NCI-H774 (cell line): ENCODE data around the gene DCBLD2.
A peak's percentile ranks its signal among the peaks of the same experiment; 100 is the strongest.

Source experiments
- DNase-seq: peaks from one replicate; lab custom pipeline; 2025; lab: John Stamatoyannopoulos, UW

Gene DCBLD2

GRCh38 chr3:98829246-98829832 is 72.2 kb downstream of the DCBLD2 start:
- no peak for DNase-seq

- no peak for DNase-seq
Observed at GRCh38 chr3:98827221-98827920, 74.1 kb downstream of the DCBLD2 start.

DNA sequence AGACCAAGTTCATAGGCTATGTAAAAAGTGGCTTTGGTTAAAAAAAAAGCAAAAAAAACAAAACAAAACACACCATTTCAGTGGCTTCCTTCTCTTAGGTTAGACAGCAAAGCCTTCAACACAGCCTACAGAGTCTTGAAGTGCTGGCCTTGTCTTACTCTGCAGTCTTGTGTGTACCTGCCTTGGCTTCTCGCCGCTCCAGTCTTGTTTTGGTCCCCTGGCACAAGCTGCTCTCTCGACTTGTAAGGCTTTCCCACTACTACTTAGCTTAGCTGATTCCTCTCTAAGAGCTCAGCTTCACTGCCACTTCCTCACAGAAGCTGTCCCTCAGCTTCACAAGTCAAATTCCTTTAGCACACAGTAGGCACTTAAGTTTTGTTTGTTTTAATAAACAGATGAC is 75.4 kb downstream of the DCBLD2 start:
- no peak for DNase-seq

DNA sequence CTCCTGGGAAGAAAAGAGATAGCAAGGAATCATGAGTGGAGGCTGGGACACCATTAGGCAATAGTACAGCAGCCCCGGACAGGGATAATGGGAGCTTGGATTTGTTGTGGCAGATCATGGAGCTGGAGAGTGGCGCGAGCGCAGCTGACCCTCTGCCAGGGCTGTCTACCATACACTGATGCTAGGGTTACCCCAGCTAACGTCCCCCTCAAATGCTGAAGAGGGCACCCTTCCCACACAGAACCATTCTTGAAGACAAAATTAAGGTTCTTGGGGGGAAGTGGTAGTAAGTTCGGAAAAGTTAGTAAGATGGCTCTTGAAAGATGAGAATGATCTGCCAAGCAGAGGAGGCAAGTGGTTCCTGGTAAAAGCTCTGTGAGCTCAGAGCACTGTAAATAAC is 77.2 kb downstream of the DCBLD2 start:
- no peak for DNase-seq

- DNase-seq, result no peak
Observed at GRCh38 chr3:98823791-98824190, 77.7 kb downstream of the DCBLD2 start.

GRCh38 chr3:98821063-98821462 is 80.4 kb downstream of the DCBLD2 start:
- DNase-seq, result no peak

DNA sequence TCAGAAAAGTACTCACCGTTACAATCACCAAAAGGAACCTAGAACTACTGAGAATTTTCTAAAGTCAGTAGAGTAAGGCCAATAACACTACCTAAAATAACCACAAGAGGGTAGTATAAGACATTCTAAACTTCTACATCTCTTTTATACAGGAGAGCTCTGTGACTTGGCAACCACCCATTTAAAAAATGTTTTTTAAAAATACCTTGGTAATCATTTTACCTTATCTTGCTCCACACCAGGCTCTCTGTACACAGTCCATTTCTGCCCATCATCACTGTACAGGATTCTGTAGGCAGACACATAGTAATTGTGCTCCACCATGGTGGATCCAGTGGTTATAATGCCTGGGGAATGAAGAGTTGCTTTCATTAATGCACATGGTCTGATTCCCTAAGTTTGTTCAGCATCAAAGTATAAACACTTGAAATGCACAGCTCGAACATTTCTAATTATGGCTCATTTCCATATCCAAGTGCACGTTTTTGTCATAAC is 83.9 kb downstream of the DCBLD2 start:
- peak; percentile 32 for DNase-seq

- DNase-seq, result no peak
Observed at GRCh38 chr3:98814817-98815420, 86.6 kb downstream of the DCBLD2 start.

- DNase-seq, result peak; percentile 3
Observed at GRCh38 chr3:98812851-98813374, 88.6 kb downstream of the DCBLD2 start.

DNA sequence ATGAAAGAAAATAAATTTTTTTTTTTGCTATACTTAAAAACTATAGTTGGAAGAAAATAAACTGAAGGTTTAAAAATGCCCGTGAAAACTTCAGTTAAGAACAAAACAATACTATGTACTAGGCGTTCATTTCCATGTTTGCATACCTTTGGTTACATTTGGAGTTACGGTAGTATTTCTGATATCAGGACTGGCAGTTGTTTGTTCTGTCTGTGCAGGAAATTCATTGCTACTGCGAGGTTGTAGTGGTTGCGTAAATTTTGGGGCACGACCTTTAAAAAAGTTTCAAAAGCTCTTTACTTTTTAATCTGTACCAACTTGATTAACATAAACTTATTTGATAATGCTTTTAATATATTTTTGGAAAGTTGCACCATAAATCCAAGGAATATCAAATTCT is 90.4 kb downstream of the DCBLD2 start:
- no peak for DNase-seq

- DNase-seq, result no peak
Observed at GRCh38 chr3:98809557-98809956, 91.9 kb downstream of the DCBLD2 start.

- no peak for DNase-seq
Observed at GRCh38 chr3:98808071-98808470, 93.4 kb downstream of the DCBLD2 start.

GRCh38 chr3:98807561-98807960 is 93.9 kb downstream of the DCBLD2 start:
- DNase-seq, result no peak

DNA sequence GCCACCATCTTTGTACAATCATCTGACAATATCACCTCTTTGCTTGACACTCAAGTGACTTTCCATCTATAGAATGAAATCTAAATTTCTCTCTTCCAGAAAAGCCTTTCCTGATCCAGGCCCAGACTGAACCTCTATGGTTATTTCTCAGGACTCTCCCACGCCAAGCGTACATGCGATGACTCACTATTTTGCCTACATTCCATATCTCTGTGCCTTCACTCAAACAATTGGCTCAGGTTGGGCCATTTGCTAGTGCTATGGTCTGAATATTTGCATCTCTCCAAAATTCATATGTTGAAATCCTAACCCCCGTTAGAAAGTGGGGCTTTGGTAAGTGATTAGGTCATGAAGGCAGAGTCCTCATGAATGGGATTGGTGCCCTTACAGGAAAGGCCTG is 94.5 kb downstream of the DCBLD2 start:
- DNase-seq, result no peak

DNA sequence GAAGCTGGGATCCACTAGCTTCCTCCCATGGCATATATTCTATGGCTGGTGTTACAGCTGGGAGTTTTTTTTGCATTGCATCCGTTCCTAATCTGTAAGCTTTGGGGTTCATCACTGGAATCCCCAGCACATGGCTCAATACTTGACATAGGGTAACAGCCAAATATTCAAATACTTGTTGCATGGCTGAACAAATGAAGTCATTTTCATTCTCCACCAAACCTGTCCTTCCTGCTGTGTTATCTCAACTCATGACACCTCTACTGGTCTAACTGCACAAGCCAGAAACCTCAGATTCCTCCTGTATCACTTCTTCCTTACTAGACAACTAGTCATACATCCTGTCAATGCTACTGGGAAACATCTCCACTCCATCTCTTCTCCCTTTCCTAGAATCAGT is 95.0 kb downstream of the DCBLD2 start:
- no peak for DNase-seq

GRCh38 chr3:98805571-98805970 is 95.9 kb downstream of the DCBLD2 start:
- no peak for DNase-seq

DNA sequence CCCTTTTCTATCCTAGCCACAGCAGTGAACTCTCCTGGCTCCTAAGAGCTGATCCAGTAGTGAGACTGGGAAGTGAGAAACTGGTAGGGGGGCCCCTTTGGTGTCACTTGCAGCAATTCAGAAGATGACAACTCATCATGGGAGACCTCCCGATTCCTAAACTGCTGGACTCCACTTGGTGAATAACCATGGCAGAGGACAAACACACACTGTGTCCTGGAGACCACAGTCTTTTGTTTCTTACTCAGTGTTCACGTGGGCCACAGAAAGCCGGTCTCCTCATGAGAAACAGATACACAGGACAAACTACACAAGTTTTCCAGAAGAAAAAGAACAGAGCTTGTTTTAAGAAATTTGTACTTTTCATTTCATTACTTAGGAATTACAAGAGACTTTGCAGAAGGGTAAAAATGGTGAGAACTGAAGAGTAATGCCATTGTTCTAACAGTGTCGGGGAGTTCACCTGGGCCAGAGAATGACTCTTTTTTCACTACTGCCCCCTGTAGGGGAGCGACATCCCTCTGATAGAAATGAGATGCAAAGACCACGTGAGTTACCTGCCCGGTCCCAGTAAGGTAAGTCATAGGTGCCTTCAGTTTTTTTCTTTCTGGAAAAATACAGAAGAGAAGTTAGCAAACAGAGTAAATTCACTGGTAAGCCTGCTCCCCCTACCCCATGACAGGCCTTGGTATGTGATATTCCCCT is 100.3 kb downstream of the DCBLD2 start:
- no peak for DNase-seq

GRCh38 chr3:98800401-98800800 is 101.1 kb downstream of the DCBLD2 start:
- no peak for DNase-seq

DNA sequence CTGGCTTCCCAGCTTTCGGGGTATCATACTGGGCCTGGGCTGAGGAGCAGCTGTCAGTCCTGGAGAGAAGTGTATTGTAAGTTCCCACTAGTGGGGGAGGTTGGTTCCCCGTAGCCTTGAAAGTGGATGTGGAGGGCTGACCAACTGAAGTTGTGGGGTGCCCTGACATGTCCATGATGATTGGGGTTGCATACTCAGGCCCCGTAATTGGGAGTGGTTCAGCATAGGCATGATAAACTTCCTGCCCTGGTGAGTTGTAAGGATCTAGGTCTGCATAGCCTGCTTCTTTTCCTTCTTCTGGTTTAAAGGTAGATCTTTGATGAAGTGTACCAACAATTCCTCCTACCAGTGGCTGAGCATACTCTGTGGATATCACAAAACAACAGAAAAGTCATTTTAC is 102.0 kb downstream of the DCBLD2 start:
- DNase-seq, result no peak

GRCh38 chr3:98798820-98799219 is 102.7 kb downstream of the DCBLD2 start:
- no peak for DNase-seq

DNA sequence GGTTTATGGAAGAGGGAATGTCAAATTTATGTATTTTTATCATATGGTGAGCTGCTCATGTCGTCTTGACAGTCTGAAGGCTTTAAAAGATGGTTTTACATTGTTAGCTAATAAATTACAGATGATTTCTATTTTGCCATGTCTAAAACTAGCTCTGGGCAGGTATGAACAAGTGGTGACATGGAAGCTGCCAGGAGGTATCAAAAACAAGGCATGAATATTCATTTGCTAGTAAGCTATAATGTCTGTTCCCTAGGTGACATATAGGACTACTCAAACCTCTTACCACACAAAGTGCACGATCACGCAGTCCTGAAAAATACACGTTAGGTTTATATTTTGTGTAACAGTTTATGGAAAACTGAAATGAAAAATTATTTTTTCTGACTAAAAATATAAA is 103.6 kb downstream of the DCBLD2 start:
- DNase-seq, result no peak

DNA sequence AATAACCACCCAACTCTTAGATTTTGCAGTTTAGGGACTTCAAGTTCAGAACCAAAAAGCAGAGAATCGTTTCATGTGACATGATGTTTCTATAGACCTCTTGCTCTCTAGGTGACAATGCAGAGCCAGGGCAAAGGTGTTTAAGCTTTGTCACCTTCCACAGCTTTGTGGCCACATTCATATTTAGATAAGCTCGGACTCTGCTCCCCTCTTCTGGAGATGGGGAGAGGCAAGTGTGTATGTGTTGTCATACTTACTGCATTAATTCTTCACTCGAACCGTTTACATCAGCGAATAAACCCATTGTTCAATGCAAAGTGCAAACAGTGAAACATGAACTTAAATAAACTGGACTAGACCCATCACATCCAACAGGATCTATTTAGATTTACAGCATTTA is 105.2 kb downstream of the DCBLD2 start:
- no peak for DNase-seq

DNA sequence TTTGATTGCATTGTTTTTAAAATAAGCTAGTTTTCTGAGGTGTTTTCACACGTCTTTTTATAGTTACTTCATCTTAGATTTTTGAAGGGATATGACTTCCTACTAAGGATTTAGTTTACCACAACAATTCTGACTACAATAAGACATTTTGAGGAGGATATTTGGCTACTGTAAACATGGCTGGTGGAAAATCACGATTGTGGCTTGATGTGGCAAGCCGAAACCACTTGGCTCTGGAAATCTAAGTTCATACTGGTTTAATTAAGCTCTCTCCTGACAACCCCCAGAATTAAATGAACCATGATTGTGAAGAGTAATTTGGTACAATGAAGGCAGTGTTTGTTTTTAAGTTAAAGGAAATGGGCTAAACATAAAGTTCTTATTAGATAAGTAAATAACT is 107.5 kb downstream of the DCBLD2 start:
- DNase-seq, result no peak
